ENCODE data around the gene FANCG. TPM values are rescaled to one million over a fixed set of nuclear protein-coding genes. Genes with fewer than 3 reads are reported as not detected.

The FANCG gene
- total and polyA plus RNA-seq, 2 experiments from 2014 or later = 13.4 to 15.3 TPM

DNA sequence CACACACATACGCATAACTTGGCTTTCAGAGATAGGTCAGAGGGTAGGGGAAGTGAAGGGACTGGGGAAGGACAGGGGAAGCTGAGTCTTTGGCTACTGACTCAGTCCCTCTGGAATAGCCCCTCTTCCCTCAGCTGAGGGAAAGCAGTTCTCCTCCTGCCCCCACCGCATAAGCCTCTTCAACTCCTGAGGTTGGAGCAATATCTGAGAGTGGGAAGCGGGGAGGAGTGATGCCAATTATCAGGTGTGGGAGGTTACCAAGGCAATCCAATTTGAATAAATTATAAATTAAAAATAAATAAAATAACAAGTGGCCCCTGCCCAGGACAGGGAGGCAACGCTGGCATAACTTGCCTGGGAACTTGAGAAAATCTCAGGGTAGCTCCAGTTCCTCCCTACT lies 24.8 kb upstream of the FANCG start:
- TF ChIP-seq EZH2 (IDR thresholded peaks at IDR 0.05; ENCODE audit: borderline replicate concordance) (no peak), EZH2phosphoT487 (IDR thresholded peaks at IDR 0.05; ENCODE audit: low read depth, severe bottlenecking, unreplicated experiment) (no peak)
- TF ChIP-seq, protein P1, sequence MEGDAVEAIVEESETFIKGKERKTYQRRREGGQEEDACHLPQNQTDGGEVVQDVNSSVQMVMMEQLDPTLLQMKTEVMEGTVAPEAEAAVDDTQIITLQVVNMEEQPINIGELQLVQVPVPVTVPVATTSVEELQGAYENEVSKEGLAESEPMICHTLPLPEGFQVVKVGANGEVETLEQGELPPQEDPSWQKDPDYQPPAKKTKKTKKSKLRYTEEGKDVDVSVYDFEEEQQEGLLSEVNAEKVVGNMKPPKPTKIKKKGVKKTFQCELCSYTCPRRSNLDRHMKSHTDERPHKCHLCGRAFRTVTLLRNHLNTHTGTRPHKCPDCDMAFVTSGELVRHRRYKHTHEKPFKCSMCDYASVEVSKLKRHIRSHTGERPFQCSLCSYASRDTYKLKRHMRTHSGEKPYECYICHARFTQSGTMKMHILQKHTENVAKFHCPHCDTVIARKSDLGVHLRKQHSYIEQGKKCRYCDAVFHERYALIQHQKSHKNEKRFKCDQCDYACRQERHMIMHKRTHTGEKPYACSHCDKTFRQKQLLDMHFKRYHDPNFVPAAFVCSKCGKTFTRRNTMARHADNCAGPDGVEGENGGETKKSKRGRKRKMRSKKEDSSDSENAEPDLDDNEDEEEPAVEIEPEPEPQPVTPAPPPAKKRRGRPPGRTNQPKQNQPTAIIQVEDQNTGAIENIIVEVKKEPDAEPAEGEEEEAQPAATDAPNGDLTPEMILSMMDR (IDR thresholded peaks at IDR 0.05; ENCODE audit: poor library complexity) = no peak
- Histone ChIP-seq H3K36me3 (replicated peaks; ENCODE audit: insufficient read depth, low read depth) (no peaks in the 10 kb centered on the region), H3K4me3 (no peak overlapping the region), H3K4me1 (ENCODE audit: insufficient read depth) (peaks cover 11% of the 10 kb centered on the region), H3K9me2 (replicated peaks; ENCODE audit: insufficient read depth) (no peaks in the 10 kb centered on the region), H4K20me1 (ENCODE audit: insufficient read depth, poor library complexity, severe bottlenecking) (no peaks in the 10 kb centered on the region), H2AFZ (no peak overlapping the region), H3K4me2 (no peak overlapping the region), H3K27ac (no peak overlapping the region), H3K79me2 (peaks cover 27% of the 10 kb centered on the region), H3K27me3 (no peaks in the 10 kb centered on the region), H3K9me3 (ENCODE audit: low read depth) (no peaks in the 10 kb centered on the region)
- WGBS (ENCODE audit: low lambda C conversion rate, missing lambda C conversion rate) = 100% methylated on average over 4 of the region's 4 CpGs
- DNase-seq (ENCODE audit: low spot score) = no peak

DNA sequence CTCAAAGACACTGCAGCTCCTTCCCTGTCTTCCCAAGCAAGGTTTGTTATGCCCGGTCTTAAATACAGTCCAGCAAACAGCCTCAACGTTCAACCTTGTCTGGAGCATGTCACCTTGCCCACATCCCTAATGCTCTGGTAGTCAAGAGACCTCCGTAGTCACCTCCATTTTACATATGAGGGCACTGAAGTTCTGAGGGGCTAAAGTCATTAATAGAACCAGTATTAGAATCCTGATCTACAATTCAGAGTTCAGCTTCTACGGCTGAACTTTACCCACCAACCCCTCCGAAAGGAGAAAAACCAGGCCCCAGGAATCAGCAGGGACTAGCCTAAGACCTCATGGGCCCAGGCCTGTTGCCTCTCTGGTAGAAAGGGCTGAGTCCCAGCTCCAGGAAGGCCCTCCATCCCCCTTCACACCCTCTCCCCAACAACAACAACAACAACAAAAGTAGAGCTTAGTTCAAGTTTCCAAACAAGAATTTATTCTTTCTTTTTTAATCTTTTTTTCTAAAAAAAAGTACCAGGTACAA lies 24.0 kb upstream of the FANCG start:
- peak overlapping the region; percentile 62 for H3K27ac ChIP-seq
- H2AFZ ChIP-seq = peak overlapping the region; percentile 31
- peak overlapping the region; percentile 82 for H3K4me2 ChIP-seq
- TF ChIP-seq, protein P1 (IDR thresholded peaks at IDR 0.05; ENCODE audit: poor library complexity) = no peak
- TF ChIP-seq EZH2 (IDR thresholded peaks at IDR 0.05; ENCODE audit: borderline replicate concordance) (no peak), EZH2phosphoT487 (IDR thresholded peaks at IDR 0.05; ENCODE audit: low read depth, severe bottlenecking, unreplicated experiment) (no peak)
- 37% methylated on average over 5 of the region's 5 CpGs for WGBS (ENCODE audit: low lambda C conversion rate, missing lambda C conversion rate)
- no peaks in the 10 kb centered on the region for H3K27me3 ChIP-seq
- H3K9me3 ChIP-seq (ENCODE audit: low read depth) = no peaks in the 10 kb centered on the region
- H3K36me3 ChIP-seq (replicated peaks; ENCODE audit: insufficient read depth, low read depth) = no peaks in the 10 kb centered on the region
- peak overlapping the region; percentile 37 for H3K4me3 ChIP-seq
- H3K9me2 ChIP-seq (replicated peaks; ENCODE audit: insufficient read depth) = no peaks in the 10 kb centered on the region
- no peaks in the 10 kb centered on the region for H4K20me1 ChIP-seq (ENCODE audit: insufficient read depth, poor library complexity, severe bottlenecking)
- no peak for DNase-seq (ENCODE audit: low spot score)
- H3K79me2 ChIP-seq = peaks cover 18% of the 10 kb centered on the region
- H3K4me1 ChIP-seq (ENCODE audit: insufficient read depth) = peaks cover 11% of the 10 kb centered on the region

DNA sequence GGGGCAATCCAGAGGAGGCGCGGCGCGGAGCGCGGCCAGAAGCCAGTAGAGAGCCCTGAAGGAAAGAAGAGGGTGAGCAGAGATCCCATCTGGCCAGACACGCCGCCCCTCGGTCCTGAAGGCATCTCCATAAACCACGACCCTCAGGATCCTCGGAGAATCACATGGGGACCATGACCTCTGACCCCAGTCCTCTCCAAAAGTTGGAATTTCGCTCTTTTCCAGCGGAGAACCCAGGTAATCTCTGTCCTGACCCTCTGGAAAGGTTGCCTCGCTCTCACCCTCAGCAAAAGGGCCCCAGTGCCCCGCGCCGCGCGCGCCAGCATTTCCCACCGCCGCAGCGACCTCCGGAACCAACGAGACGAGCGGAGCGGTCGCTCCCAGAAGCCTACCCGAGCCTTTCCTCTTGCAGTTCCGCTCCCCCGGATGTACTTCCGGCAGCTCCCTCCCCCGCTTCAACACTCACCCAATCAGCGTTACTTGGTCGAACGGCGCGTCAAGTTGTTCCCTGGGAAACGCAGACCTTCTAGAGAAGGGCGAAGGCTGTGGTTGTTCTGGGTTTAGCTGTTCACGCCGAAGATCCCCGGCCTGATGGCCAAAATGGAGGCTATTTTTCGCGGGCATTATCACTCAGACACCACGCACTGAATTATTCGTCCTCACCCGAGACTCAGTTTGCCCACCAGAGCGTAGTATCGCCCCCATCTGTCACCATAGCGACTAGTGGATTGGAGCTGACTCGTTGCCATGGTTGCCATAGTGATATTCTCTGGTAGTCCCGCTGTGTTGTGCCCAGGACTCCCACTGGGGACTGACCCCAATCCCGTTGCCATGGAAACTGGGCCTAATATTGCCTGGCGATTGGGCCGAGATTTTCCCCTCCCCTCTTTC lies 23.3 kb upstream of the FANCG start, which contains the start of gene STOML2:
TSS of gene STOML2 (minus strand) at position 363 of the 891 bp plus-strand sequence. CDS start at position 326, 37 bp downstream.
- H3K4me2 ChIP-seq = peak within 1 kb of the TSS; percentile 97
- H3K4me1 ChIP-seq (ENCODE audit: insufficient read depth) = peaks cover 11% of the 10 kb centered on the region
- peak within 1 kb of the TSS; percentile 73 for H3K4me3 ChIP-seq
- H3K9me2 ChIP-seq (replicated peaks; ENCODE audit: insufficient read depth) = no peaks in the 10 kb centered on the region
- H4K20me1 ChIP-seq (ENCODE audit: insufficient read depth, poor library complexity, severe bottlenecking) = no peaks in the 10 kb centered on the region
- H3K9me3 ChIP-seq (ENCODE audit: low read depth) = no peaks in the 10 kb centered on the region
- H3K27ac ChIP-seq = peak within 1 kb of the TSS; percentile 83
- H2AFZ ChIP-seq = peak within 1 kb of the TSS; percentile 81
- peak; percentile 96 for DNase-seq (ENCODE audit: low spot score)
- H3K36me3 ChIP-seq (replicated peaks; ENCODE audit: insufficient read depth, low read depth) = no peaks in the 10 kb centered on the region
- H3K79me2 ChIP-seq = peaks cover 16% of the 10 kb centered on the region
- no peak for TF ChIP-seq EZH2 (IDR thresholded peaks at IDR 0.05; ENCODE audit: borderline replicate concordance)
- TF ChIP-seq, protein P1 (IDR thresholded peaks at IDR 0.05; ENCODE audit: poor library complexity) = no peak
- TF ChIP-seq EZH2phosphoT487 (IDR thresholded peaks at IDR 0.05; ENCODE audit: low read depth, severe bottlenecking, unreplicated experiment) = no peak
- H3K27me3 ChIP-seq = no peaks in the 10 kb centered on the region
- under 1% methylated on average over 57 of the region's 57 CpGs for WGBS (ENCODE audit: low lambda C conversion rate, missing lambda C conversion rate)
